GM18499 (cell line): Measurements from ENCODE around the gene PRKAG1.
"Not testable (repeated sequence)": the region's sequence is repeated elsewhere in the genome, so short reads cannot be mapped to it uniquely, and the experiment has no call there.

ENCODE experiments used
- ATAC-seq: cut with Tn5 transposase; IDR thresholded peaks from one replicate; pipeline ENCODE4 v1.9.1; 2021; ENCODE audit warnings: moderate number of reproducible peaks; ENCODE audit not compliant: insufficient read depth, unreplicated experiment

Gene PRKAG1

GRCh38 chr12:49018261-49019119, at the start of gene PRKAG1:
Gene PRKAG1 (minus strand): TSS chr12:49018776. CDS start chr12:49018740, 36 bp downstream.
- peak; percentile 71 for ATAC-seq

GRCh38 chr12:49066120-49066519, 47.5 kb upstream of the PRKAG1 start:
- no peak for ATAC-seq

GRCh38 chr12:49064767-49065152, 46.2 kb upstream of the PRKAG1 start:
- no peak for ATAC-seq

GRCh38 chr12:49061916-49062315, 43.3 kb upstream of the PRKAG1 start:
- not testable (repeated sequence) for ATAC-seq

GRCh38 chr12:49061157-49061650, 42.6 kb upstream of the PRKAG1 start:
- no peak for ATAC-seq

- ATAC-seq, result no peak
Observed at GRCh38 chr12:49060237-49061156, 41.9 kb upstream of the PRKAG1 start, which contains the start of gene KMT2D. Gene KMT2D (minus strand): TSS chr12:49060794. CDS start chr12:49055324, 5,470 bp downstream.

GRCh38 chr12:49059299-49060171, 41.0 kb upstream of the PRKAG1 start:
- ATAC-seq, result no peak

- ATAC-seq, result no peak
Observed at GRCh38 chr12:49059045-49059298, 40.4 kb upstream of the PRKAG1 start.

- ATAC-seq, result no peak
Observed at GRCh38 chr12:49058366-49059044, 39.9 kb upstream of the PRKAG1 start.

- ATAC-seq, result no peak
Observed at GRCh38 chr12:49057888-49058287, 39.3 kb upstream of the PRKAG1 start.

GRCh38 chr12:49055978-49056754, 37.6 kb upstream of the PRKAG1 start:
- ATAC-seq, result peak; percentile 66

GRCh38 chr12:49055092-49055491, 36.5 kb upstream of the PRKAG1 start:
- ATAC-seq, result no peak

- ATAC-seq, result no peak
Observed at GRCh38 chr12:49054524-49054923, 35.9 kb upstream of the PRKAG1 start.

GRCh38 chr12:49054096-49054495, 35.5 kb upstream of the PRKAG1 start:
- ATAC-seq, result no peak

GRCh38 chr12:49052451-49053208, 34.1 kb upstream of the PRKAG1 start:
- ATAC-seq, result no peak

GRCh38 chr12:49051777-49052438, 33.3 kb upstream of the PRKAG1 start:
- no peak for ATAC-seq

GRCh38 chr12:49051373-49051764, 32.8 kb upstream of the PRKAG1 start:
- ATAC-seq, result no peak
